GM19035 (cell line): Measurements from ENCODE around the gene RNF6.
"Not testable (repeated sequence)": the region's sequence is repeated elsewhere in the genome, so short reads cannot be mapped to it uniquely, and the experiment has no call there.

Experiments used
- ATAC-seq: cut with Tn5 transposase; IDR thresholded peaks from one replicate; pipeline ENCODE4 v1.9.1; 2021; ENCODE audit not compliant: unreplicated experiment

The RNF6 gene

DNA sequence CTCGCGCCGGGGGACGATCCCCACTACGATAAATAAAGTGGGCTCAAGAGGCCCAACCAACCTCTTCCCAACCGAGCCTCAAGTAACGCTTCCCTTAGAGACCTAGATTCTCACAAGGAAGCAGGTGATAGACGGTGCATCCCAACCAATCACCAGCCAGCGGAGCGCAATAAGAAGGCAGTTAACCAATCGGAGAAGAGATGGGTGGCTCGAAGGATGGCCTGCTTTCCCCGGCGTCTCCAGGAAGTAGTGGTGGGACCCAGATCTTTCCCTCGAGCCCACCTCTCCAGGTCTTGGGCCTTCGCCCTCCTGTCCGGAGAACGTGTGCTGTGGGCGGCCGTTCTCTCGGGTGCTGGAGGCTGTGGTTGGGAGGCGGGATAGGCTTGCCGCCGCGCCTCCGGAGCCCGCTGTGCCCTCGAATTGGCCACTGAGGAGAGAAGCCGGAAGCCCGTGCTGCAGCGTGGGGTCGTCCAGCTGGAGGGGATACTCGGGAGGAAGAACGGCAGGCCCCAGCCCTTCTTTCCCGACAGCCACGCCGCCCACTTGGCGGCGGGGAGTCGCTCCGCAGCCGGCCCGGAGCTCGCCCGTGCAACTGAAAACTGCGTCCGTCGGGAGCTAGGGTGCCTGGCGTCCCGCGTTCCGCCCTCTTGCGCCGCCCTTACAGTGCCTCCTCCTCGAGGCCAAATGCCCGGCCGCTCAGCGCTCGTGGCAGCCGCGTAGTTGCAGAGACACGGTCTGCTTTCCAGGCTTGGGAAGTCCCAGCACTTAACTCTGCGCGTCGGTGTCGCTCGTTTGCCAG, at the start of gene RNF6:
Gene RNF6, minus strand, starts transcription at position 594 of the 799 bp plus-strand sequence. CDS start 2,665 bp downstream, outside the sequence.
- ATAC-seq = peak; percentile 97

DNA sequence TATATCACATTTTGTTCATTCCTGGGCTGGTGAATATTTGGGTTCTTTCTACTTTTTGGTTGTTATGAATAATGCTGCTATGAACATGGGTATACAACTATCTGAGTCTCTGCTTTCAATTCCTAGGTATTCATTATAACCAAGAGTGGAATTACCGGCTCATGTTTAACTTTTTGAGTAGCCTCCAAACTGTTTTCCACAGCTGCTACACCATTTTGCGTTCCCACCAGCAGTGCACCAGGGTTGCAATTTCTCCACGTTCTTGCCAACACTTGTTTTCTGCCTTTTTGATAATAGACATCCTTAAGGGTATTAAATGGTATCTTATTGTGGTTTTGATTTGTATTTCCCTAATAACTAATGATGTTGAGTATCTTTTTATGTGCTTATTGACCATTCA, 48.6 kb upstream of the RNF6 start:
- no peak for ATAC-seq

DNA sequence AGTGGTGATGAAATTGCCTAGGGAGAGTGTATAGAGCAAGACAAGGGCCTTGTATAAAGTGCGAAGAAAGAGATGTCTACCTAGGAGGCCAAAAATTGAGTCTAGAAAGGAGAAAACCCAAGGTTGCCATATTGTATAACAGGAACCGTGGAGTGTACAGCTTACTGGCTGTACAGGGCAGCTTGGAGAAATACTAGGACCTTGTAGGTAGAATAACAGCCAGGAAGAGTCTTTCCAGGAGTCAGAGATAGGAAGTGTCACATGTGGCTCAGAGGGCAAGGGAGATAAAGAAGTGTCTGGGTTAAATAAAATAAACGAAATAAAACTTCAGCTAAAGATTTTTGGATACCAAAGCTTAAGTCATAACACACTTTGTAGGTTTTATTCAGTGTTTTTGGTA, 44.2 kb upstream of the RNF6 start:
- no peak for ATAC-seq

DNA sequence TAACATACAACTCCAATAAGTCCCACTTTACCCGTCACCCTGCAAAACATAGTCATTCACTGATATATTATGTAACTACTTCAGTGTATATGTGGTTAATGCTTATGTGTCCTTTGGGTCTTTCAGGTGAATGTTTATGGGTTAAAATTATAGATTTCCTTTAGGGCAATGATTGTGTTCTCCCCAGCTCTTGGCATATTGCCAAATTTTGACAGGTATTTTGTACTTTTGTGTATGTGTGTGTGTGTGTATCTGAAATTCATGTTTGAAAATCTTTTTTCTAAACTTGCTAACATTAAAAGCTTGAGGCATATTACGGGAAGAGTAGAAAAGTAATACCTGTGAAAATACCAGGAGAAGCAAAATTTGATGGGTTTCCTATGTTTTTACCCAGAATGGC, 40.0 kb upstream of the RNF6 start:
- ATAC-seq = no peak

DNA sequence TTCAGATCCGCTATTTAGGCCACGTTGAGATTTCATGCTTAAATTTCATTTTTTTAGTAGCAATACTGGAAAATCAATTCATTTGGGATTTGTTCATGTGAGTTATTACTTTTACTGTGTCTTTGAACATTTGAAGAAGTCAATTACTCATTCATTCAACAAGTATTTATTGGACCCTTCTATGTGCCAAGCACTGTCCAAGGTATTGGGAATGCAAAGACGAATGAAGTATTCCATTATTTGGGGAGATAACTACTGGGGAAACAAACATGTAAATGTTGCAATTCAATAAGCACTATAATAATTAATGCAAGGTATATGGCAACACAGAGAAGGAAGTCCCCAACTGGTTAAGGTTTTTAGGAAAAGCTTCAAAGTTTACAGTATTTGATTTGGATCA, 37.5 kb upstream of the RNF6 start:
- ATAC-seq = no peak

DNA sequence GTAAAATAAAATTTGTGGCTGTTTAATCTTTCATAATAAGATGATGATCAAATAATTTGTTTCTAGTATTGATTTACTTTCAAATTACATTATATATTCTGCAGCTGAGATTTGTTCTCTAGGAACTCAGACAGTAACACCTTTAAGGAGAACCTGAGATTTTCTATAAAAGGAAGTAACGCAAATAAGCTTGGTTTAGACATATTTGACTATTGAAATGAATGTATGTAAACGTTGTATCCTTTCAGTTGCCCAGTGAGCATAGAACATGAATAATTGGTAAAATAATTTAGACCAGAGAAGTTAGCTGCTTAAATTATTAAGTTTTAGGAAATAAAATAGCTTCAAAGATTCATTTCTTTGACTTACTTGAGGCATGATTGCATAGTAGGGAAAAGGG, 34.9 kb upstream of the RNF6 start:
- ATAC-seq = no peak

DNA sequence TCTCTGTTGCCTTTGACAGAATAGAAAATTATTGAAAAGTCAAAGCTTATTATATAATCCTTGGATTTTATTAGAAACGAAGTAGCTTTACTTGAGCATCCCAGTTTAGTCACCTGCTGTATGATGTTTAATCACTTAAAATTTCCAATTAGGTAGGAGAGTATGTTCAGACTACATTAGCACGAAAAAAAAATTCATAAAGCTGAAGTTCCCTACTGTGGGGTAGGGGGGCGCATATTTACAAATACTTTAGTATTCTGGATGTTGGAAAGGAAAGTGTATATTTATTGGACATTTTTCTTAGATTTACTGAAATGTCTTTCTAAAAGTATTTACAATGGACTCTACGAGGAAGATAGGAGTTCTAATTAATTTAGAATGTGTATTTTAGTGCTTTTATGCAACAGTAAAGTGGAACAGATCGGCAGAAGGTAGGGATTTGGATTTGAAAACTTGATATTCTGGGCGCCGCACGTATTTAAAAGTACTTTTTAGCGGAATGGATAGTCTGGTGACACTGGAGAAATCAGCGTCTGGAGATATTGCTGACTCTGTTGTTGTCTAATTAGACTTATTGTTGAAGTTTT, 33.7 kb upstream of the RNF6 start:
- ATAC-seq = no peak

DNA sequence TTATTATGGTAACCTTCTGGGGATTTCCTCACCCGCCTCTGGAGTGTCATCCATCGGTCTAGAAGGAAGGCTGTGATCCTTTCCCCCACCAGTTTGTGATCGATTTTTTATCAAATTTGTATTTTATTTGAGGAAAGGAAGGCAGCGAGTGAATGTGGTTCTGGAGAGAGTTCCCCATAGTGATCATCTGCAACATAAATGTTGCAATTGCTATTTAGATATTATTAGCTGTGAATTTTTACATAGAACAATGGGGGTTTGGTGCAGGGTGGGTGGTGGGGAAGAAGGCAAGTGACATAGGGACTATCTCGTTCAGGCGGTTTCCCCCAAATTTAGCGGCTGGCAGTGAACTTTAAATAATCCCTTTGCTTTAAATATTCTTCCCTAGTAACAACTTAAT, 33.0 kb upstream of the RNF6 start:
- ATAC-seq = no peak

DNA sequence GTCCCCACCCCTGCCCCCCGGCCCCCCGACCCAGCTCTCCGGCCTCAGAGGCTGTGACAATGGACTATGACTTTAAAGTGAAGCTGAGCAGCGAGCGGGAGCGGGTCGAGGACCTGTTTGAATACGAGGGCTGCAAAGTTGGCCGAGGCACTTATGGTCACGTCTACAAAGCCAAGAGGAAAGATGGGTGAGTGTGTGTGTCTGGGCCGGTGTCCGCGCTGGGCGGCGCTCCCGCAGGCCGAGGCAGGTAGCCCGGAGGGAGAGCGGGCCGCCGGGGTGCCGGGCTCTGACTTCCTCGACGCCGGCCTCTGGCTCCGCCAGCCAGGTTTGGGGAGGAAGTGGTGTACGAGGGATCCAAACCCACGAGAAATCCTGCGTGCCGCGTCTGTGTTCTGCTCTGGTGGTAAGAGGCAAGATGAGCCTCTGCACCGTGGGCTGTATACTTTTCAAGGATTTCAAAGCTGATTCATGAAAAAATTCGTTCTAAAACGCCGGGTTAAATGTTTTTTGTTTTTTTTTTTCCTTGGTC, 32.5 kb upstream of the RNF6 start:
- ATAC-seq = peak; percentile 40

DNA sequence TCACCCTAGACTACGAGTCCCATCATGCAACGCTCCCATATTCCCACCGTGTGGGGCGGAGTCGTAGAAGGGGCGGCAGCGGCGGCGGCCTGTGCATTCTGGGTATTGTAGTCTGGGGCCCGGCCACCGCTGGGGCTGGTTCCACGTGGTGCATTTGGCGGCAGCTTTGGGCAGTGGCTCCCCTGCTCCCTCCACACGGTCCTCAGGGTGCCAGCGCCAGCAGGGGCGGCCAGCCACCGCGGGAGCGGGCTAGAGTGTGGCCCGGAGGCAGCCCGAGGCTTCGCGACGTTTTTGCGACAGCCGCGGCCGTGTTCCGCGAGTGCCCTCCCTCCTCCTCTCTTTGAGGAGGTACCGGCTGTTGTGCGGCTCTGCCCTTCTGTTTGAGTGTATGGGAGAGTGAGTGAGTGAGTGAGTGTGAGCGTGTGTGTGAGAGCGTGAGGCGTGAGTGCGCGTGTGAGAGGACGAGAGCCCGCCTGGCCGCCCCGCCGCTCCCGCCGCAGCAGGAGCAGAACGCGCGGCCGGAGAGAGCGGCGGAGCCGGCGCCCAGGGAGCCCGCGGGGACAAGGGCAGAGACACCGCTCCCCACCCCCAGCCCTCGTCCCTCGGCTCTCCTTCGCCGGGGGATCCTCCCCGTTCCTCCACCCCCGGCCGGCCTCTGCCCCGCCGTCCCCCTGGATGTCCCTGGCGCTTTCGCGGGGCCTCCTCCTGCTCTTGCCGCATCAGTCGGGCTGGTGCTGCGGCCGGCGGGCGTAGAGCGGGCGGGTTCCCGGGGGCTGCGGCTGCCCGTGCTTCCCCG, 31.9 kb upstream of the RNF6 start, which contains the start of gene CDK8:
Gene CDK8, plus strand, starts transcription at position 343 of the 796 bp plus-strand sequence. CDS start 513 bp downstream, outside the sequence.
- peak; percentile 83 for ATAC-seq

DNA sequence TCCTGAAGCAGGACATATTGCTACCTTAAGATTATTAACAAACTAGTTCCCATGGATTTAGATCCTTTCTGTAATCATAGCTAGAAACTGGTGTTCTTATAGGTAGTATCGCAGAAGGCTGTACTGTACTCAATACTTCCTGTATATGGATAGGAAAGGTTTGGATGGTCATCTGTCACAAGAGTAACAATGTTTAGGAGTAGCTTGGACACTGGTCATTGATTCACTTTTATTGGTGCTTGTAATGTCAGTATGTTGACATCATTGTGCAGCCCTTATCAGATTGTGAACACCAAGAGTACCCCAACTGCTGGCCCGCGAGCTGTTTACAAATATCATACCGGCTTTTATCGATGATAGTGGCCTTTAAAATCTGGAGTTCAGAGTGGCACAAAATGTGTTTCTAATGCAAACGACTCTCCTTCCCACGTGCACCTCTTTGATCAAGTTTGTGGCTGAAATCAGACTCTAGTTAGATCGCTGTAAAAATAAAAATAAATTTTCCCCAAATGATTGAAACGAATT, 31.2 kb upstream of the RNF6 start:
- no peak for ATAC-seq

DNA sequence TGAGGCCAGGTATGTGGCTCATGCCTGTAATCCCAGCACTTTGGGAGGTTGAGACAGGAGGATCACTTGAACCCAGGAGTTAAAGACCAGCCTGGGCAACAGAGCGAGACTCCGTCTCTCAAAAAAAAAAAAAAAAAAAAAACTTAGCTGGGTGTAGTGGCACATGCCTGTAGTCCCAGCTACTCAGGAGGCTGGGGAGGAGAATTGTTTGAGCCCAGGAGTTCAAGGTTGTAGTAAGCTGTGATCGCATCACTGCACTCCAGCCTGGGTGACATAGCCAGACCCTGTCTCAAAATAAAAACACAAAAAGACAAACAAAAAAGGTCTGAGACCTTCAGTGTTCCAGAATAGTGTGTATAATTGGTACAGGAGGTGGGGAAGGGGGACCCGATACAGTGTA, 29.9 kb upstream of the RNF6 start:
- not testable (repeated sequence) for ATAC-seq

DNA sequence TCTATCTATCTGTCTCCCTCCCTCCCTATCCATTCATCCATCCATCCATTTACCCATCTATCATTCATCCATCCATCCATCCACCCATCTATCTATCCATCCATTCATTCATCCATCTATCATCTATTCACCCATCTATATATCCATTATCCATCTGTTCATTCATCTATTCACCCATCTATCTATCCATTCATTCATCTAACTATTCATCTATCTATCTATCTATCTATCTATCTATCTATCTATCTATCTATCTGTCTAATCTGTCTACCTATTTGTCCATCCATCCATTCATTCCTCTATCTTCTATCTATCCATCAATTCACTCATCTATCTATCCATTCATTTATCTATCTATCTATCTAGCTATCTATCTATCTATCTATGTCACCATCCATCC, 27.4 kb upstream of the RNF6 start:
- ATAC-seq = no peak

DNA sequence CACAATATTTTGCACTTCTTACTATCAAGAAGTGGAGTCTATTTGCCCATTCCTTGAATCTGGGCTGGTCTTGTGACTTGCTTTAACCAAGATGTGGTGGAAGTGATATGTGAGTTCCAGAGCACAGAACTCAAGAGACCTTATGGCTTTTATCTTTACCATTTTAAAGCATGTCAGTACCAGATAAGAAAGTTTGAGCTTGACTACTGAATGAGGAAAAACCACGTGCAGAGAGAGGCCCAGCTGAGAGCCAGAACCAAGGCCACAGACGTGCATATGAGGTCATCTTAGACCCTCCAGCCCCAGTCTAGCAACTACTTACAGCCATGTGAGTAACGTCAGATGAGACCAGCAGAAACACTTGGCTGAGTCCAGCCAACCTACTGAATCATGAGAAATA, 25.5 kb upstream of the RNF6 start:
- ATAC-seq = no peak

DNA sequence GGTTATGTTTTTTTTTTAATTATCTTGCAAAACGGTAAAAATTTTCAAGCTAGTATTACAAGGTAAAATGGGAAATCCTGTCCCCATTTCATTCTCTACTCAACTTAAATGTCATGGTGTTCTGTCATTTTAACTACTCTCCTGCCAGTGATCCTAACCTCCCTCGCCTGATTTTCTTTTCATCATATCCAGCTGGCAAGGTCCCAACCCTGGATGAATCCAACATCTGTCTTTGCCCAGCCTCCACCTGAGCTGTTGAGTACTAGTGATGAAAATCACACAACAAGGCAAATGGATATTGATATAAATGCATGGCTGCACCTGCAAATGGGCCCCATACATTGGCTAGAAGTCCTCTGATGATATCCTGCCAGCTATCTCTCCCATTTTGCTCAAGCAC, 24.9 kb upstream of the RNF6 start:
- ATAC-seq = no peak

DNA sequence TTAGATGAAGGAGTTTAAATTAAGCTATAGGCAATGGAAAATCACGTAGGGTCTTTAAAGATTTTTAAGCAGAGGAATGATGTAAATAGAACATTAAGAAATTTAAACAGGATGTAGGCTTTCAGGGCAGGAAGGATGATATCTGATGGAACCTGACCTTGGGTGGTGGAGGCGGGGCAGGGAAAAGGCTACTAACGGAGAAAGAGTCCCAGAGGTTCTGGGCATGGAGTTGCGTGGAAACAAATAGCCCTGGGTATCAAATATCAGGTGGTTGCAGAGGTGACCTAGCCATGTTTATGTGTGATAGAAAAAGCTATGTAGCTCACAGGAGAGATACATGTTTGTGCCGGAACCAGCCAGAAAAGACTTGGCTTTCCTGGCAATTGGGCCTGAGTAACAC, 24.0 kb upstream of the RNF6 start:
- ATAC-seq = no peak

DNA sequence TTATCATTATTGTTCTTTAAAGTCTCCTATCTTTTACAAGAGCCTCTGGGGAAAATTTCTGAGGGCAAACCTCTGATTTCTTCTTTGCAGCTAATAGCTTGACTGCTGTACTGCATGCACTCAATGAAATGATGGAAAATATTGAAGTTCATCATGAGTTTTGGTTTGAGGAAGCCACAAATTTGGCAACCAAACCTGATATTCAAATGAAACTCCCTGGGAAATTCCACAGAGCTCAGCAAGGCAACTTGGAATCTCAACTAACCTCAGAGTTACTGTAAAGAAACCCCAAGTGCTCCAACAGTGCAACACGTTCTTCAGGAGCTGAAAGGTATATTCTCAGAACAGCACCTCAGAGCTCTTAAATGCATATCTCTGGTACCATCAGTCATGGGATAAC, 14.2 kb upstream of the RNF6 start:
- ATAC-seq = no peak

DNA sequence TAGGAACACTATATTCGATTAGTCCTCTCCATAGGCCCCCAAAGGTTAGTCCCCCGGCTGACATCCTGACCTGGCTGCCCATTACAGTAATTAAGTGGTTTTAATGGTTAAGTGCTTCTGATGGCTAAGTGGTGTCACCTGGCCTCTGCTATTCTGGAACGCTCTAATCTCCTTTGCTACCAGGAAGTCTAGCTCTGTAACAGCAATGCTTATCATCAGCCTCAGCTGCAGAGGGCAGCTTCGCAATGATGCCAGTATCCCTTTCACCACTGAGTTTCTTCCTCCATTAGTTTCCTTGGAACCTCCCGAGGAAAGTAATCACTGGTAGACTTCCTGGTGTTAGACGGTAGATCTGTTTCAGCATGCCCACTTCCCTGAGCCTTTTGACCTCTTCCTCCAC, 8.6 kb upstream of the RNF6 start:
- no peak for ATAC-seq

DNA sequence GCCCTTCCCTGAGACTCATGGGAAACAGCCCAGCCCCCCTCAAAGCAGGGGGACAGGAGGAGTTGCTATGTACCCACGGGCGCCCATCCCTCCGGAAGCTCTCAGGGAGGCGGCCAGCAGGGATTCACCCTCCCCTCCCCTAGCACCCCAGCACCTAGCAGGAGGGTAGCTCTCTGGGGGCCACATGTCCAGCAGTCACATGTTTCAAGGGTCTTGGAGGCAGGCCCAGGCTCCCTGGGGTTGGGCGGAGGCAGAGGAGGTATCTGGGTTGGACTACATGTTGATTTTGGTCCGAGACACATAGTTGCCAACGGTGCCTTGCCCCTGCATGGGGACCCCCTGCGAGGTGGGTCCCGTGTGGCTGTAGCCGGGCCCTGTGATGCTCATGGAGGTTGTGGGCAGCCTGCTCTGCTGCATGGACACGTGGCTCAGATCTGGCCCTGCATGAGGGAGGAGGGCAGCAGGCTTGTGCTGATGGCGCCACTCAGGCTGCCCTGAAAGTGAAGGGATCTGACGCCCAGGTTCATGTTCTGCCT, 7.0 kb upstream of the RNF6 start:
- no peak for ATAC-seq

DNA sequence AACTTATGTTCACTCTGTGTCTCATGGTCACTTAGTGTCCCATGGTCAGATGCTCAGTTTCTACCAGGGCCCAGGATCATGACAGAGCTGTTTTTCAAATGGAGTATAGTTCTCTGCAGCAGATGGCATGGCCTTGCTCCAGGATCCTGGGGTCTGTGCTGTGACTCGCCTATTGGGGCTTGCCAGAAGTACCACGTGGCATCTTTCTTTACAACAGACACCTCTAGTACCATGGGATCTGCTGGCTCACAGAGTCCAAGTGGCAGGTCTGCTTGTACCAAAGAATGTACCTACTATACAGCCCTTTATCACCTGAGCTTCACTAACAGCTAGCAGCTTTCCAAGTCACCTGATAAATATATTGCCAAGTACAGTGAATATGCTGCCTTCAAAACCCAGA, 6.0 kb upstream of the RNF6 start:
- no peak for ATAC-seq
